Renal cortex interstitium (tissue), 15 donors: ENCODE results near the gene TET3. TPM values are rescaled to one million over a fixed set of nuclear protein-coding genes. Genes with fewer than 3 reads are reported as not detected.
"Not testable (repeated sequence)": the region's sequence is repeated elsewhere in the genome, so short reads cannot be mapped to it uniquely, and the experiment has no call there.

Source experiments
- DNase-seq, 11 donors: peaks; one replicate each; pipeline ENCODE4 v3.0.0-alpha.2; 2013; ENCODE audit warnings: low read depth in 9 of 11, low spot score in 4 of 11; ENCODE audit errors: extremely low read depth in 1 of 11
- long read RNA-seq, 16 experiments: transcript quantifications; one replicate each; lab custom pipeline, GENCODE V29; 2026
- polyA plus RNA-seq, 3 donors: library from polyadenylated mRNA; unstranded; fragments of 120-200 nt; gene quantifications; one replicate each; pipeline ENCODE4 v1.2.1, GENCODE V29; 2013; ENCODE audit not compliant: insufficient read length in 3 of 3

Gene TET3
- polyA plus RNA-seq = 10 to 100 TPM; 22.4 to 24.8 (median 24.8) TPM
- long read RNA-seq, donor 1 = 0 reads
- long read RNA-seq, donor 2 = 0 reads
- long read RNA-seq, donor 3 = 0 reads
- long read RNA-seq, donor 4, partial matches to known transcripts = 7 of 7 reads
- long read RNA-seq, donor 4, other reads (novel, unspliced or antisense) = 0 of 7 reads
- long read RNA-seq, donor 5 = 0 reads
- long read RNA-seq, donor 6, partial matches to known transcripts = 48 of 48 reads
- long read RNA-seq, donor 6, other reads (novel, unspliced or antisense) = 0 of 48 reads
- long read RNA-seq, donor 7, partial matches to known transcripts = 5 of 5 reads
- long read RNA-seq, donor 7, other reads (novel, unspliced or antisense) = 0 of 5 reads
- long read RNA-seq, donor 8, partial matches to known transcripts = 15 of 15 reads
- long read RNA-seq, donor 8, other reads (novel, unspliced or antisense) = 0 of 15 reads
- long read RNA-seq, donor 9 = 0 reads
- long read RNA-seq, donor 10, partial matches to known transcripts = 5 of 5 reads
- long read RNA-seq, donor 10, other reads (novel, unspliced or antisense) = 0 of 5 reads
- long read RNA-seq, donor 11, full-length matches to known transcripts = 1 of 1 reads
- long read RNA-seq, donor 11, partial matches to known transcripts = 0 of 1 reads
- long read RNA-seq, donor 11, other reads (novel, unspliced or antisense) = 0 of 1 reads
- long read RNA-seq, donor 12 = 0 reads
- long read RNA-seq, donor 13 = 0 reads
- long read RNA-seq, donor 14 = 0 reads
- long read RNA-seq, donor 15 = 0 reads
- long read RNA-seq, donor 16, full-length matches to known transcripts = 2 of 36 reads
- long read RNA-seq, donor 16, partial matches to known transcripts = 34 of 36 reads
- long read RNA-seq, donor 16, other reads (novel, unspliced or antisense) = 0 of 36 reads

DNA sequence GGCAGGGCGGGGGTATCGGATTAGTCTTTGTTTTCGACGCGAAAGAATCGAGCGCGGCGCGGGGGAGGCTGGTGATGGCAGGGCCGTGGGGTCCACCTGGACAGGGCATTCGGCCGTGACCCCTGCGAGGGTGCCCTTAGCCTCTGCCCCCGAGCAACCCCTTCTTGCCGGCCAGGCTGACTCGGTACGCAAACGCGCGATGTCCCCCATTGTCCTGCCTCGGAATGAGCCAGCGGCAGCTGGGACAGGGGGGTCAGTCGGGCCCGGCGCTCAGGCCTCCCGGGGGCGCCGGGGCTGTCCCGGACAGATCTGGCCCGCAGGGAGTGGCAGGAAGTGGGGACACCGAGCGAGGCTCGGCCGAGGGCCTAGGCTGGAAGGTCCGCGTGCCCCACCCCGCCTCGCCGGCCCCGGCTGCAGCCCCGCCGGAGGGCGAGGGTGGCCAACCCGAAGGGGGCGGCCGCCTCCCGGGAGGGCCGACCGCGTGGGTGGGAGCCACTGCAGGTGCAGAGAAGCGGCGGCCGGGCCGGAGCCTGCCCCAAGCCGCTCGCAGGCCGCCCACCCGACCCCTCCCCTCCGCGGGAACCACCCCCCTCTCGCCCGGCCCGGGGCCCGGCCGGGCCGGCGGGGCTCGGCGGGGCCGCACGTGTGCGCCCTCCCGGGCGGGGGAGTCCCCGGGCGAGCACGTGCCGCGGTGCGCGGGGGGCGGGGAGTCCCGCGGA is at the start of gene TET3:
Gene TET3 (plus strand): TSS at position 708 of the 719 bp plus-strand sequence. CDS start 1,494 bp downstream, outside the sequence.
- no peak for DNase-seq

DNA sequence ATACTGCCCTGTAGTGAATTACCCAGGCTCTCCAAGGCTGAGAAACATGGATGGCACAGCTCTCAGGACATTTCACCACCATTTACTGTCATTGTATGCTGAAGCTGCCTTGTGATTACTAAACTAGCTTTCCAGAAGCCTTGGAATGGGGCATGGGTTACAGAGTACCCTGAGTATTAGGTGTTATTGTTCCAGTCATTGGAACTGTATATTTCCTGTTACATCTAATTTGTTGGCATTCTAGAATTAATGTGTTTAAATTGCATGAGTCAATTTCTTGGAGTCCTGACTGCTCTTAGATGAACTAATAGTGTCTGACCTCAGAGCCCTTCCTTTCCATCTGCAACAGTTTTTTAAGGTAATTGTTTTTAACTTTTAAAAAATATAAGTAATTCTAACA is 49.1 kb upstream of the TET3 start:
- no peak for DNase-seq

DNA sequence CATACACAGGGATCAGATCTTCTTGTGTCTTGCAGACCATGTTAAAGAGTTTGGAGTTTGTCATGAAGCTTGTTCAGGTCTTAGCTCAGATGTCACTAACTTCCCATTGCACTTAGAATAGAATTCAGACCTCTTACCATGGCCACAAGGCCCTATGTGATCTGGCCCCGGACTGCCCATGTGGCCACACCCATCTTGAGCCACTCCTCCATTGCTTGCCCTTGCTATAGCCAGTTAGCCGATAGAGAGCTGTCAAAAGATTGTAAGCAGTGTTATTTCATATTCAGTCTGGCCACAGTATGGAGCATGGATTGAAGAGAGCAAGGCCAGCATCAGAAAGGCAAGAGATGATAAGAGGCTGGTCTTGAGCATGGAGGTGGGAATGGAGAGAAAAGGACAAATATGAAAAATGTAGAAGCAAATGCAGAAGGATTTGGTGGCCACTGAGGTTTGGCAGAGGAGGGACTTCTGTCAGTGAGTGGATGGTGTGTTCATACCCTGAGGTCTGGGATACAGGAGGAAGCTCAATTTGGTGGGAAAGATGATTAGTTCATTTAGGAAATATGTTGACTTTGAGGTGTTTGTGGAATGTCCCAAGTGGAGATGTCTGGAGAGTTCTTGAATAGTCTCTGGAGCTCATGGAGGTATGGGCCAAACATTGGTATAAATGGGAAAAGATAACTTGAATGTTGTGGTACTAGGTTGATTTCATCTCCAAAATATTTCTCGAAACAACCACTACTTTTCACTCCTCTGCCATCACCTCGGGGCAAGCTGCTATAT is 47.4 kb upstream of the TET3 start:
- no peak for DNase-seq

DNA sequence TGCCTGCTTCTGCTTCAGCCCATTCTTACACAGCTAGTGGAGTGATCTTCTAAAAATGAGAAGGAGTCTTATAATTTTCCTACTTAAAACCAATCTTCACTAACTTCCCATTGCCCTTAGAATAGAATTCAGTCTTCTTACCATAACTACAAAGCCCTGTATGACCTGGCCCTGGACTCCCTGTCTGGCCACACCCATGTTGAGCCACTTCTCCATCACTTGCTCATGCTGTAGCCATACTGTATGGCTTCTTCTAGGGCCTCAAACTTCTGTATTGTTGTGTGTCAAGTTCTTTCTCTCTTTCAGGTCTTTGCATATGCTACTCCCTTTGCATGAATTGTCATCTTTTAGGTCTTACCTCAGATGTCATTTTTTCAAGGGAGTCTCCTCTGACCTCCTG is 46.8 kb upstream of the TET3 start:
- no peak for DNase-seq

DNA sequence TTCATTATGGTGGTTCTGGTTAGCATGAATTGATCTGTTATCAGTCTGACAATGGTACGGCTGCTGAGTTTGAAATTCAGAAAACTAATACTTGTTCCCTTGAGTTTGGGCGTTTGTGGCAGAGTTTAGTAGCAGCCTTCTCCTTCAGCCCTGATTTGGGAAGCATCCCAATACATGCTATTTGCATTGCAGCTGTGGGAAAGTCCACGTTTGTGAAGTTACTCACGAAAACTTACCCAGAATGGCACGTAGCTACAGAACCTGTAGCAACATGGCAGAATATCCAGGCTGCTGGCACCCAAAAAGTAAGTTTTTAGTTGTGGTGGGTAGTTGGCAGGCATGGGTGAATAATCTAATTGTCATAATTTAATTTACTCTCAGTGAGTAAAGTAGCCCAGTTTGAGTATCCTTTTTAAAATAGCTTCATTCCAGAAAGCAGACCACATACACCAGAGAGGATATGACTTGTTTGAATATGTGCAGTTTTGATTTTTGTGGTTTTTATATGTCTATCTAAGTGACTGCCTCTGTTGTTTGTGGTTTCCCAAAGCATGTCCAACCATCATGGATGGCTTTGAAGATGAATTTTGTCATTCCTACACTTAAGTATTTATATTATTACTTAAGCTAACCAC is 45.9 kb upstream of the TET3 start:
- no peak for DNase-seq

DNA sequence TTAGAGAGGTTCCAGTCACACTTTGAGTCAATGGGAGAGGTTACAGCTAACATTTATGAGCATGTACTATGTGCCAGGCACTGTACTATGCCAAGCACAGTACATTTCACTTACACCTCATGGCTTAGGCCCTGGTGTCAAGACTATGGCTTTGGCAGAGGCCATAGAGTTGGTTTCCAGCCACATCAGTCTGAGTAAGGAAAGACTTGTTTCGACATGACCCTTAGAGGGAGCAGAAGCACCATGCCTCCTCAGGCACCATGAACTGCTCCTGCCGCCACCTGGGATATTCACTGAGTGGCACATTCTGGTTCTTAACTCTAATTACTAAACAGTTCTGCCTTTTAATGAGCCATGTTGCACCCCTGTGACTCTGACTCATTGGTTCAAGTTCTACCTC is 45.3 kb upstream of the TET3 start:
- no peak for DNase-seq

DNA sequence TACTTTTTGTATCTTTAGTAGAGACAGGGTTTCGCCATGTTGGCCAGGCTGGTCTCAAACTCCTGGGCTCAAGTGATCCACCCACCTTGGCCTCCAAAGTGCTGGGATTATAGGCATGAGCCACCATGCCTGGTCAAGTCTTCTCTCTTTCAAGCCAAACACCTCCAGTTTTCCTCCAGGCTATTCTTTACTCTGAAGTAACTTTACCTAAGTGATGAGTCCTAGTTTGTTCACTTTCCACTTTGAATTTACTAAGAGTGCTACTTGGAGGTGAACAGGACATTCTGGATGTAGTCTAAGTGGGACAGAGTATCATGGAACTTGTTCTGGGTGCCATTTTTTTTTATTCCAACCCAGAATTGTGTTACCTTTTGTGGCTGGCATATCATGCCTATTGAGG is 44.6 kb upstream of the TET3 start:
- DNase-seq = not testable (repeated sequence)

DNA sequence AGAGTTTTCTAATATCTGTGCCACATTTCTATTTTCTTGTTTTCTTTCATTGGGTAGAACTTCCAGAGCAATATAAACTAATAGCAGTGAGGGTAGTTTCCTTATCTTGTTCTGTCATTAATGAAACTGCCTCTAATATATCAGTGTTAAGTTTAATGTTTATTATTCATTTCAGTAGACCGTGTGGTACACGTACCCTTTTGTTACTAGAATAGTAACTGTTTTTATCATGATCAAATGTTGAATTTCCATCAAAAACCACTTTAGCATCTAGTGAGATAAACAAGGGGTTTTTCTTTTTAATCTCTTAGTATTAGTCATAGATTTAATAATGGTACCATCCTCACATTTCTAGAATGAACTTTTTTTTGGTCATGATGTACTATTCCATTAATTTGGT is 42.0 kb upstream of the TET3 start:
- no peak for DNase-seq

DNA sequence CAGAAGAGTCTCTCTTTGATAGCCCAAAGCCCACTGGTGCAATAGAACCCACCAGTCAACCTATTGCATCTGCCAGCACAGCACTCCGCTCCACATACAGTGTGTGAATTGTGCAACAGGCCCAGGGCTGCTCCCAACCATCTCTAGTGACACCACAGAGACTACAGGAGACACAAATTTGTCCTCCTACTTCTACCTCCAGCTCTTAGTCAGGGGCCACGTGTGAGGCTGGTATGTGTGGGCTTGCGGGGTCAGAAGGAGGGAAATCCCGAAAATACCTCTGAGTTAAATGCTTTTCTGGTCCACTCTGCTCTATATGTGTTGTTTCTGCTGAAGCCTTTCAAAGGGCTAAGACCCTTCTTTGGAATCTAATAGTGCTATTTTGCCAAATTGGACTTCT is 40.0 kb upstream of the TET3 start:
- no peak for DNase-seq

DNA sequence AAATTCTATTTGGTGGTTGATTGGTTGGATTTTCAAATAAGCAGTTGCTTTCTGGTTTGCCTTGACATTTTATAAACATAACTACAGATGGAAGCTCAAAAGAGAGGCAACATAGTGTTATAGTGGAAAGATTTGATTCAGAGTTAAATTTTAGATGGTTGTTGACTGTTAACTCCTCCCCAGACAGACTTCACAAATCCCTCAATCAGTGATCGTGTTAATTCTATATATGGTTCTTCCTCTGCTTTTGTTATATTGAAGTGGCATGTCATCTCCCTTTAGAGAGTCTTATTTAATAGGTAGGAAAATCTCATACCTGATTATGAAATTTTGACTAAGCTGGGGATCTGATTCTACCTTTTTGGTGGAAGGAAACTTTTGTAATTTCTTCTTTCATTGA is 38.5 kb upstream of the TET3 start:
- DNase-seq = no peak

DNA sequence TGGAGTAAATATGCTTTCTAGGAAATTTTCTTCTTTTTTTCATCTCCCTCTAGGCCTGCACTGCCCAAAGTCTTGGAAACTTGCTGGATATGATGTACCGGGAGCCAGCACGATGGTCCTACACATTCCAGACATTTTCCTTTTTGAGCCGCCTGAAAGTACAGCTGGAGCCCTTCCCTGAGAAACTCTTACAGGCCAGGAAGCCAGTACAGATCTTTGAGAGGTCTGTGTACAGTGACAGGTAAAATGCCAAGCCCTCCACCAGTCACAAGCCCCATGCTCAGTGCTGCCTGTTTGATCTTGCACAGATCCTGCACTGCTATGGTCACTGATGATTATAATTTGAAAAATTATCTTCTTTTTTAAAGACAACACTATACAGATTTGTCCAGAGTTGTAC is 38.0 kb upstream of the TET3 start:
- DNase-seq = no peak

DNA sequence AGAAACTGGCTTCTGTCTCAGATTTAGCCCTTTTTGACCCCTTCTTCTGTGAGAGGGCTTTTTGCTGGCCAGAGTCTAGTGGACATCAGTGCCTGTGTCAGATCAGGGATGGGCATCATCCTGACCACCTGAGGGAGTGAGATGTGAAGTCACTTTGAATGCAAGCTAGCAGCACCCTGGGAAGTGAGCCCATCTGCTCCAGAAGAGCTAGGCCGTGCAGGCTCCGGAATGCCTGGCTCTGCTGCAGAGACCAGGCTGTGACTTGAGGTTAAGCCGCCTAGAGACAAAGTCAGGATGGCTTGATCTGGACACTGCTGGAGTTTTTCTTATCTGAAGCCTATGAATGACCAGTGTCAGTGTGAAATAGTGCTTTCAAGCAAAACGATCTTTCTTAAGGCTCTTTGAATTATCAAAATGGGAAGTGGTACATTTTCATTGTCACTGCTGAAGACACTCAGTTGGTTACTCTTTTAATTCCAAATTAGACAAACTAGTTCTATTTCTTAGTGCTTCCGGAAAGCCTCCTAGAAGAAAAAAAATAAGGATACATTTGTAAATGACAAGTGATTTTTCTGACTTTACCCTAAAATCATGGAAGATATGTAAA is 37.2 kb upstream of the TET3 start:
- DNase-seq = no peak

DNA sequence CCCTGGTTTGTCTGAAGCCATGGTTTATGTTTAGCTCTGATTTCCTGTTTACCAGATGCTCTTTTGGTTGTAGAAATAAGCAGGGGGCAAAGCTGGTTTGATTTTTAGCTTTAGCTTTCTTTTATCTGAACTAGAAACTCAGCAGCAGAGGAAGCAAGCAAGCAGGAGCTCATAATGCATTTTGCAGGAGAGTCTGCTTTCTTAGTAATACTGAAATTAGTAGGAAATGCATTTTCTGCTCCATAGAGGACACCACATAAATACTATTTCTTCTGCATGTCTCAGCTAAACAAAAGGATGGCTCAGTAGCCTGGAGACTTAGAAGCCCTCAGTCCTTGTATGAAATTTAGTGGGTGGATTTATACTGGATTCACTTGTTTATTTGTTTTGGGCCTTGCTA is 34.9 kb upstream of the TET3 start:
- no peak for DNase-seq

DNA sequence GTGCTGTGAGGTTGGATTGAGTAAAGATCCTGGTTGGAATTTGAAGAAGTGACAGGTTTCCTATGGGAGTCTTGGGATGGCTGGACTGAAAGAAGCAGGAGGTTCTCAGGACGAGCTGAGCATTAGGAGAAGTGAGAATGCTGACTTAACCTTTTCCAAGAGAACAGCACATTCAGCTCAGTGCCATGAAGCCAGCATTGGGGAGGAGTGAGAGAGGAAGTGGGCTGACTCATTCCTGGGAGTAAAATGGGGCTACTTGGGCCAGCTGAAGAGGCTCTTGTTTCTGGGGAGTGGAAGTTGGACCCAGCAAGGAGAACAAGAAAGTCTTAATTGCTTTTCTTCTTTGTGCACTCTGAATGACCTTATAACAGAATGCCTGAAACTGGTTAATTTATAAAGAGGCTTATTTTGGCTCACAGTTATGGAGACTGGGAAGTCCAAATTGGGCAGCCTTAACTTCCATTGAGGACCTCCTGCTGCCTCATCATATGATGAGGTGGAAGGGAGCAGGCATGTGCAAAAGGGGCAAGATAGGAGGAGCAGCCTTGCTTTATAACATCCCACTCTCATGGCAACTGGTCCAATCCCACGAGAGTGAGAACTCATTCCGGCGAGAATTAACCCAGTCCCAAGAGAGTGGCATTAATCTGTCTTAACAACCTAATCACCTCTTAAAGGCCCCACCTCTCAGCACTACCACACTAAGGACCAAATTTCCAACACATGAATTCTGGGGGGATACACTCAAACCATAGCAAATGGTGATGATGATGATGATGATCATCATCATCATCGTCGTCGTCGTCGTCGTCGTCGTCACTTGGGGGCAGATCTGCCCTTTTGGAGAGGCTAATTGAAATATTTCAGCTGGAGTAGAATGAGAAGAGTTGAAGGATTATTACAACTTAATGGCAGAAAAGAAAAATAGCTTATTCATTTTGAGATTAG is 31.9 kb upstream of the TET3 start:
- DNase-seq = no peak

DNA sequence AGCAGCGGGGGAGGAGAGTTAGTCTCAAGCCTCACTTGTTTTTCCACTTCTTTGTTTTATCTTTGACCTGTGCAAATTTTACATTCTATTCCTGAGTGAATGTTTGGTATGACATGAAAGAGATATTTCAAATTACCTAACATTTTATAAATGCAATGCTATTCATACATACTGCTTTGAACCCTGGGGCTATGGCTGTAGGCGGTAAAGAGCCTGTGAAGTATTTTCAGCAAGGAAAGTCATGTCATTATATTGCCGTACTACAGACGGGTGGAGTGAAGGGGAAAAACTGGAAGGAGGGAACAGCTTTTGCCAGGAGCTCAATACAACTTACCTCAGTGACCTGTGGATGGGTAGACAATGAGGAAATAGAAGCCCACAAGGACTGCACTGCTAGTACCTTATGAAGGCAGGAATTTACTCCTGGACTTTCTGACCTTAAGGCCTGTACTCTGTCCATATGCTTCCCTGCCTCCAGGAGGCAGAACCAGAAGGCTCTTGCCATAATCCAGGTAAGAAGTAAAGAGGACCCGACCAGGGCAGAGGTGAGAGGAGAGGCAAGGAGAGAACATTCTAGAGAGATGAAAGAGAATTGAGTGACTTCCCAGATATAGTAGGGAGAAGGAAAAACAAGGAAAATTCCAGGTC is 28.4 kb upstream of the TET3 start:
- no peak for DNase-seq

DNA sequence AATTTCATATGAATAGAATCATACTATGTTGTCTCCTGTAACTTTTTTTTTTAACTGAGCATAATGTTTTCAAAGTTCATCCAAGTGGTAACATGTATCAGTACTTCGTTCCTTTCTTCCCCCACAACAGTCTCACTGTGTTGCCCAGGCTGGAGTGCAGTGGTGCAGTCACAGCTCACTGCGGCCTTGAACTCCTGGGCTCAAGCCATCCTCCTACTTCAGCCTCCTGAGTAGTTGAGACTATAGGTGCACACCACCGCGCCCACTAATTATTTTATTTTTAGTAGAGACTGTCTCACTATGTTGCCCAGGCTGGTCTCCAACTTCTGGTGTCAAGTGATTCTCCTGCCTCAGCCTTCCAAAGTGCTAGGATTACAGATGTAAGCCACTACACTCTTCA is 23.4 kb upstream of the TET3 start:
- DNase-seq = no peak
